ENCODE measurements around the gene KRIT1. TPM values are rescaled to one million over a fixed set of nuclear protein-coding genes. Genes with fewer than 3 reads are reported as not detected.
"Not testable (repeated sequence)": the region's sequence is repeated elsewhere in the genome, so short reads cannot be mapped to it uniquely, and the experiment has no call there.

KRIT1 gene
- total RNA-seq, 4 donors from 2014 or later, result 48.1 to 57.5 (median 52.4) TPM

- no peak overlapping the region for H3K27ac ChIP-seq (replicated peaks in 1 of 4)
- no peaks in the 10 kb centered on the region for H3K9me3 ChIP-seq
- no peaks in the 10 kb centered on the region for H3K4me1 ChIP-seq
- TF ChIP-seq POLR2A (IDR thresholded peaks at IDR 0.05; ENCODE audit: low read depth) (no peak), CTCF (IDR thresholded peaks at IDR 0.05) (no peak), EP300 (IDR thresholded peaks at IDR 0.05) (no peak), POLR2AphosphoS5 (IDR thresholded peaks at IDR 0.05) (no peak)
- peaks cover 52 to 98% (median 83%) of the 10 kb centered on the region in 4 donors for H3K36me3 ChIP-seq
- DNase-seq (ENCODE audit: extremely low spot score), result no peak
- no peak overlapping the region for H3K4me3 ChIP-seq
- intact Hi-C loops (cut with DNase I), result no loop called here
- H3K27me3 ChIP-seq, result no peaks in the 10 kb centered on the region
- WGBS, result 95% methylated on average over 3 of the region's 3 CpGs
Measured at GRCh38 chr7:92221766-92222165, 23.9 kb downstream of the KRIT1 start.

- intact Hi-C loops (cut with DNase I), result no loop called here
- Histone ChIP-seq H3K9me3 (peaks cover 0 to 6% (median 0%) of the 10 kb centered on the region in 4 donors), H3K4me1 (no peaks in the 10 kb centered on the region), H3K36me3 (peaks cover 28 to 92% (median 66%) of the 10 kb centered on the region in 4 donors), H3K27ac (replicated peaks in 1 of 4) (no peak overlapping the region), H3K27me3 (no peaks in the 10 kb centered on the region), H3K4me3 (no peak overlapping the region)
- no peak for DNase-seq (ENCODE audit: extremely low spot score)
- TF ChIP-seq CTCF (IDR thresholded peaks at IDR 0.05) (no peak), POLR2AphosphoS5 (IDR thresholded peaks at IDR 0.05) (no peak), POLR2A (IDR thresholded peaks at IDR 0.05; ENCODE audit: low read depth) (no peak), EP300 (IDR thresholded peaks at IDR 0.05) (no peak)
- WGBS, result 96% methylated on average over 1 of the region's 1 CpG
Measured at GRCh38 chr7:92206672-92207071, 39.0 kb downstream of the KRIT1 start.

DNA sequence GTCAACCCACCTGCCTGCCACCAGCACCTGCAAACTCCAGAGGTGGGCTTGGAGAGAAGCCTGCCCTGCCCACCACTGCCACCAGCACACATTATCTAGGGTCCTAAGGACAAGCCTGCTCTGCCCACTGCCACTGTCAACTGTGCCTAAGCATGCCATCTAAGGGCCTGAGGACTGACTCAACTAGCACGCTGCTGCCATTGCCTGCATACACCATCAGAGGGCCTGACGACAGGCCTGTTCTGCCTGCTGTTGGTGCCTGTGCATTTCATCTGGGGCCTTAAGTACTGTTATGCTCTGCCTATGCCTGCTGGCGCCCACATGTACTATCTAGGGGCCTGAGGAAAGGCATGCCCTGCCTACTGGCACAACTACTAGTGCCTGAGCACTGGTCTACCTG is 39.7 kb downstream of the KRIT1 start:
- WGBS, result 96% methylated on average over 3 of the region's 3 CpGs

GRCh38 chr7:92200791-92201190 is 44.9 kb downstream of the KRIT1 start:
- H3K4me1 ChIP-seq, result no peaks in the 10 kb centered on the region
- intact Hi-C loops (cut with DNase I), result no loop called here
- H3K27me3 ChIP-seq, result no peaks in the 10 kb centered on the region
- no peak overlapping the region for H3K27ac ChIP-seq (replicated peaks in 1 of 4)
- peaks cover 0 to 1% (median 0%) of the 10 kb centered on the region in 4 donors for H3K9me3 ChIP-seq
- no peak overlapping the region for H3K4me3 ChIP-seq
- peaks cover 29 to 81% (median 60%) of the 10 kb centered on the region in 4 donors for H3K36me3 ChIP-seq
- 90% methylated on average over 1 of the region's 1 CpG for WGBS
- no peak for TF ChIP-seq POLR2AphosphoS5 (IDR thresholded peaks at IDR 0.05)
- no peak for DNase-seq (ENCODE audit: extremely low spot score)

More for the DNA sequence above, 39.7 kb downstream of the KRIT1 start:
- Histone ChIP-seq H3K36me3 (peaks cover 22 to 92% (median 65%) of the 10 kb centered on the region in 4 donors), H3K27me3 (no peaks in the 10 kb centered on the region), H3K27ac (replicated peaks in 1 of 4) (no peak overlapping the region), H3K4me3 (no peak overlapping the region), H3K9me3 (peaks cover 0 to 6% (median 0%) of the 10 kb centered on the region in 4 donors), H3K4me1 (no peaks in the 10 kb centered on the region)
- intact Hi-C loops (cut with DNase I), result no loop called here
- DNase-seq (ENCODE audit: extremely low spot score), result no peak
- no peak for TF ChIP-seq CTCF (IDR thresholded peaks at IDR 0.05)
- no peak for TF ChIP-seq EP300 (IDR thresholded peaks at IDR 0.05)
- no peak for TF ChIP-seq POLR2AphosphoS5 (IDR thresholded peaks at IDR 0.05)
- TF ChIP-seq POLR2A (IDR thresholded peaks at IDR 0.05; ENCODE audit: low read depth), result no peak

- Histone ChIP-seq H3K9me3 (peaks cover 0 to 11% (median 0%) of the 10 kb centered on the region in 4 donors), H3K4me3 (no peak overlapping the region), H3K4me1 (no peaks in the 10 kb centered on the region), H3K27me3 (no peaks in the 10 kb centered on the region), H3K27ac (replicated peaks in 1 of 4) (no peak overlapping the region), H3K36me3 (peaks cover 0 to 36% (median 8%) of the 10 kb centered on the region in 4 donors)
- WGBS, result 98% methylated on average over 3 of the region's 3 CpGs
- intact Hi-C loops (cut with DNase I), result no loop called here
- no peak for DNase-seq (ENCODE audit: extremely low spot score)
- TF ChIP-seq CTCF (IDR thresholded peaks at IDR 0.05) (no peak), EP300 (IDR thresholded peaks at IDR 0.05) (no peak), POLR2A (IDR thresholded peaks at IDR 0.05; ENCODE audit: low read depth) (no peak)
Measured at GRCh38 chr7:92192326-92192725, 53.4 kb downstream of the KRIT1 start.

DNA sequence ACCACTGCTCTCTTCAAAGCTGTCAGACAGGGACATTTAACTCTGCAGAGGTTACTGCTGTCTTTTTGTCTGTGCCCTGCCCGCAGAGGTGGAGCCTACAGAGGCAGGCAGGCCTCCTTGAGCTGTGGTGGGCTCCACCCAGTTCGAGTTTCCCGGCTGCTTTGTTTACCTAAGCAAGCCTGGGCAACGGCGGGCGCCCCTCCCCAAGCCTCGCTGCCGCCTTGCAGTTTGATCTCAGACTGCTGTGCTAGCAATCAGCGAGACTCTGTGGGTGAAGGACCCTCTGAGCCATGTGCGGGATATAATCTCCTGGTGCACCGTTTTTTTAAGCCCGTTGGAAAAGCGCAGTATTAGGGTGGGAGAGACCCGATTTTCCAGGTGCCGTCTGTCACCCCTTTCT is 56.5 kb downstream of the KRIT1 start:
- H3K4me3 ChIP-seq; H3K27ac ChIP-seq (replicated peaks in 1 of 4); intact Hi-C loops (cut with DNase I); DNase-seq (ENCODE audit: extremely low spot score); H3K27me3 ChIP-seq; H3K4me1 ChIP-seq: not testable (repeated sequence)
- Histone ChIP-seq H3K36me3 (peaks cover 0 to 12% (median 0%) of the 10 kb centered on the region in 4 donors), H3K9me3 (peaks cover 0 to 11% (median 2%) of the 10 kb centered on the region in 4 donors)
- WGBS, result 97% methylated on average over 12 of the region's 15 CpGs

GRCh38 chr7:92184294-92184693 is 61.4 kb downstream of the KRIT1 start:
- H3K4me1 ChIP-seq; H3K9me3 ChIP-seq; intact Hi-C loops (cut with DNase I); DNase-seq (ENCODE audit: extremely low spot score); H3K27me3 ChIP-seq; H3K27ac ChIP-seq (replicated peaks in 1 of 4); H3K36me3 ChIP-seq; H3K4me3 ChIP-seq: not testable (repeated sequence)
- 100% methylated on average over 1 of the region's 1 CpG for WGBS

Measured in esophagus muscularis mucosa (tissue), 4 donors.